Lung microvascular endothelial cell (primary cell): Measurements from ENCODE around the gene OBSCN. TPM values are rescaled to one million over a fixed set of nuclear protein-coding genes. Genes with fewer than 3 reads are reported as not detected.

Source experiments
- DNase-seq, 2 donors: peaks; one replicate each; pipeline versions ENCODE4 v3.0.0 to v3.0.0-alpha.2; 2010; ENCODE audit warnings: low read depth in 2 of 2
- total RNA-seq: library from RNA; depleted of rRNA; stranded (reverse); fragments of >200 nt; gene quantifications from 2 replicates; pipeline ENCODE4 v1.2.1, GENCODE V29; 2014

OBSCN gene
- total RNA-seq, 1 donor from 2014 or later, result 9.5 TPM

GRCh38 chr1:228376262-228376628, 168.4 kb downstream of the OBSCN start:
- no peak for DNase-seq

DNA sequence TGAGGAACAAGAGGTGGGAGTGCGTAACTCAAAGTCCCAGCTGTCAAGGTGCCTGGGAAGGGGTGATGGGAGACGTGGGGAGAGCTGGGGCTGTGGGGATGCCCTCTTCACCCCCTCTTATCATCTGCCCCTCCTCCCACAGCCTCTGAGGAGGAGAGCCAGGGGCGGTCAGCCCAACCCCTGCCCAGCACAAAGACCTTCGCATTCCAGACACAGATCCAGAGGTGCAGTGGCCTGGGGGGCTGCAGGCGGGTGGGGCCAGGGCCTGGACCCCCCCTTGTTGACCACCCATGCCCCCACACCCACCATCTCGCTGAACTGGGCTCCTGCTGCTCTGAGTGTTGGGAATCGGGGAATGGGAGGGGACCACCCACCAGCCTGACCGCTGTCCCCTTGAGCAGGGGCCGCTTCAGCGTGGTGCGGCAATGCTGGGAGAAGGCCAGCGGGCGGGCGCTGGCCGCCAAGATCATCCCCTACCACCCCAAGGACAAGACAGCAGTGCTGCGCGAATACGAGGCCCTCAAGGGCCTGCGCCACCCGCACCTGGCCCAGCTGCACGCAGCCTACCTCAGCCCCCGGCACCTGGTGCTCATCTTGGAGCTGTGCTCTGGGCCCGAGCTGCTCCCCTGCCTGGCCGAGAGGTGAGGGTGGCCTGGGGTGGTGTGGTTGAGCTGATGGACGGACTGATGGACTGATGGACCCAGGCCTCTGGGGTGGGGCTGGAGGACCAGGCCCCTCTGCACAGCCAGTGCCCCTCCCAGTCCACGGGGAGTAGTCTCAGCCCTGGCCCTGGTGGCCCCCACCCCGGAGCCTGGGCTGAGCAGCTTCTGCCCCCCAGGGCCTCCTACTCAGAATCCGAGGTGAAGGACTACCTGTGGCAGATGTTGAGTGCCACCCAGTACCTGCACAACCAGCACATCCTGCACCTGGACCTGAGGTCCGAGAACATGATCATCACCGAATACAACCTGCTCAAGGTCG, 169.1 kb downstream of the OBSCN start:
- no peak for DNase-seq

- no peak for DNase-seq
These were observed 169.8 kb downstream of the OBSCN start for GRCh38 chr1:228377664-228378089.

- peak; percentile 58 to 67 for DNase-seq
These were observed 170.4 kb downstream of the OBSCN start for GRCh38 chr1:228378090-228378872.

DNA sequence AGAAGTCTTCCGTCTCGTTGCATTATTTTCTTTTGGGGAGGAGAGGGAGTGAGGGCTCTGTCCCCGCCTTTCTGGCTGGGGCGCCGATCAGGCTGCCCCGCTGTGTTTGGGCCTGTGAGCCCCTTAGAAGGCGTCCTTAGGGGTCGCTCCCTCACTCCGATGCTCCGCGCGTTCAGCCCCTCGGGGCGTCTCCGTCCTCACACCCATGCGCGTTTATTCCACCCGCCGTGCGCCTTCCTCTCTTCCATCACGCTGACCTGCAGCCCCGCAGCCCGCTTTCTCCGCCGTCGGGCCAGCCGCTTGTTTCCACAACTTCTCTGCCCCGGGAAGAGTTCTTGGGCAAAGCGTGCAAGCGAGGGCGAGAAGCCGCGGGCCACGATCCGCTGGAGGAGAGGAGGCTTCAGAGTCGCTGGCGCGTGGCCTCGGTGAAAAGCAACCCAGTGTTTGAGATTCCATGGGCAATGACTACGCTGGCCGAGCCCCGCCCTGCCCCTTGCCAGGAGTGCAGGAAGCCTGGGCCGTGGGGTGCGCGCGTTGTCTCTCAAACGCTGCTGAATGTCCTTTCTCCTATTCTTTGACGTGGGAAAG, 171.1 kb downstream of the OBSCN start:
- peak in 1 of 2 donors; percentile 20 for DNase-seq

DNA sequence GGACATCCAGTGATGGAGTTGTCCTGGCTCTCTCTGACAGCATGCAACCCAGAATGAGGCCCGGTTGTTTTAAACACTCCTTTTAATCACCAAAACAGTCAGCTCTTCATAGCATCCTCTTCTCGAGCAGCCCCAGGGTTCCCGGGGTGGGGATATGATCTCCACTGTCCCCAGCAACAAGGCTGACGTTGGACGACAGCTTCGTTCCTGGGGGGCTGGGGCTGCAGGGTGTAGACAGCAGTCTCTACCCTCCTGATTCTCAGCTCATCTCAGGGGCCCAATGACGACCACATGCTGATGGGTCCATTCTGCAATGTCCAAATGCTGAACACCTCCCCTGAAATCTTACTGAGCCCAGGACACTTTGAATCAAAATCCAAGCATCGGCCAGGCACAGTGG, 171.8 kb downstream of the OBSCN start:
- DNase-seq, result no peak

DNA sequence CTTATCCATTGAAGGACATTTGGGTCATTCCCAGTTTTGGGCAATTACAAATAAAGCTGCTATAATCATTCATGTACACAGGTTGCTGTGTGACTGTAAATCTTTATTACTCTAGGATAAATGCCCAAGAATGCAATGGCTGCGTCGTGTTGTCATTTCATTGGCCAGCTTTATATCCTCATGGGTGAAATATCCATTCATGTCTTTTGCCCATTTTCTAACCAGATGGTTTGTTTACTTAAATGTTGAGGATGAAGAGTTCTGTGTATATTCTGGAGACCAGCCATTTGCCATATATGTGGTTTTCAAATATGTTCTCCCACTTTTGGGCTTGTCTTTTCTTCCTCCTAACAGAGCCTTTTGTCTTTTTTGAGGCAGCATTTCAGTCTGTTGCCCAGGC, 173.5 kb downstream of the OBSCN start:
- DNase-seq, result no peak

GRCh38 chr1:228383773-228384172, 175.9 kb downstream of the OBSCN start:
- DNase-seq, result no peak

GRCh38 chr1:228385232-228385631, 177.4 kb downstream of the OBSCN start:
- no peak for DNase-seq

- no peak for DNase-seq
These were observed 179.5 kb downstream of the OBSCN start for GRCh38 chr1:228387321-228387720.

- DNase-seq, result no peak
These were observed 182.8 kb downstream of the OBSCN start for GRCh38 chr1:228390649-228391048.

- DNase-seq, result no peak
These were observed 183.7 kb downstream of the OBSCN start for GRCh38 chr1:228391411-228392020.

GRCh38 chr1:228392111-228392936, 184.5 kb downstream of the OBSCN start:
- no peak for DNase-seq

- DNase-seq, result peak; percentile 76 to 80
These were observed 185.4 kb downstream of the OBSCN start for GRCh38 chr1:228393268-228393701.

- DNase-seq, result no peak
These were observed 186.1 kb downstream of the OBSCN start for GRCh38 chr1:228393811-228394570.

DNA sequence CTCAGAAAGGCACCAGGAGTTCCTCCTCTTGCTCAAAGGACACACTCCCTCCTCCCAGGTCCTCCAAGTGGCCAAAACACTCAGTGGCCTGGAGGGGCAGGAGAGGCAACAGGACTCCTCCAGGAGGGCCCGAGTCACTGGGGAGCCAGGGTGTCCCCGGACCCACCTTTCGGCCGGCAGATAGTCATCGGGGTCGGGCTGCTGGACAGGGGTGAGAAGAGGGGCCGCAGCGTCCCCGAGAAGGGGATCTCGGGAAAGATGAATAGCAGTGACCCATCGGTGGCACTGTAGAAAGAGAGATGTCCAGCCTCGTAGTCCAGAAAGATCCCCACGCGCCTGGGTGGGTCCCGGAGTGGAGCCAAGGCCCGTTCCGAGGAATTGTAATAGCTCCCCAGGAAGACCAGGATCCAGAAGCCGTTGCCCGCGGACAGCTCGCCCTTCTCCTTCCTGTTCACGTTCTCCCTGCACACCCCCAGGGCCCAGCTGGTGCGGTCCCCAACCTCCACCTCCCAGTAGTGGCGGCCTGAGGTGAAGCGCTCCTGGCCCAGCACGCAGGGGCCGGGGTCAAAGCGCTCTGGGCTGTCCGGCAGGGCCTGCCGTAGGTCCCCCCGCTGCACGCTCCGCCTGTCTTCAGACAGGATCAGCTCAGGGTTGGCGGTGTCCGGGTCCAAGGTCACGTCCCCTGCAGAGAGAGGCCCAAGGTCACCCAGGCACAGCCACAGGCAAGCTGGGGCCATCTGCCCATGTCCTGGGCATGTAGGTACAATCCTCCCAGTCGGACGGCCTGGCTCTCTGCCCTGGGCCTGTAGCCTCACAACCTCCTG, 186.9 kb downstream of the OBSCN start:
- no peak for DNase-seq

DNA sequence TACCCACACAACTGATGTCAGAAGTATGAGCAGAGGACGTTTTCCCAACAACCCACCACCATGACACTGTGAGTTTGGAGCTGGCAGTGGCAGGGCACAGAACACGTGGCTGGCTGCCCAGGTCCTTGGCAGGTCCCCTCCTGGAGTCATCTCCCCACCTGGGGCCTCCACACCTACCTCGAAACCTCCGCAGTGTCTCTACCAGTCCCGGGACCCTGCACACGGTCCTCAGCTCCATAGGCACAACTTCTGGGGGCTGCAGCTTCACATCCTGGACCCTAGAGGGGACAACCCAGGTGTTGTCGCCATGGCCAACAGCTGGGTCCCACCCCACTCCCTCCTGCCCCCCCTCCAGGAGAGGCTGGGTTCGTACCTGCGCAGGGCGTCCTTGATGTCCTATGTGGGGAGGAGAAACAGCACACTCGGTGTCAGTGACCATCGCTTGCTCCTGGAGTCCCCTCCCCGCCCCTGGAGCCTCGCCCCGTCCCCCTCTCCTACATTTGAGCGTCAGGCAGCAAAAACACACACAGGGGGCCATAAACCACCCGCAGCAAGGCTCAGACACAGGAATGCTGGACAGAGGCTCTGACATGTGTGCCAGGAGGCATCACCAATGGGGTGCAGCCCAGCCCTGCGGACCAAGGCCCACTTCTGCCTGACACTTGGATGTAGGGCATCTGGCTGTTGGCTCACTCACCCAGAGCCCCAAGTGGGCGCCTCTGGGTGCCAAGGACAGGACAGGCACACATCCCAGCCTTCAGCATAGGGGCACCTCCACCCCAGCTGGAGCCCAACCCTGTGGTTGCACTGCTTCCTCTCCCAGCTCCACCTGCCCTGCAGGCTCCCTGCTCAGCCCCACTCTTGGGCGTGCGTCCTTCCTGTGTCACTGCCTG, 189.2 kb downstream of the OBSCN start:
- no peak for DNase-seq

GRCh38 chr1:228397966-228398365, 190.1 kb downstream of the OBSCN start:
- DNase-seq, result no peak
